Brain microvascular endothelial cell (primary cell): ENCODE measurements around the gene CYP4F12.

ENCODE experiments used
- DNase-seq: peaks from one replicate; pipeline ENCODE4 v3.0.0-alpha.2; 2020
- H3K27ac ChIP-seq: fragments of 250-450 bp; sonication (Bioruptor Pico); 2 replicates; pipeline ENCODE4 v1.5.1; 2020; ENCODE audit warnings: mild to moderate bottlenecking, moderate library complexity
- H3K27me3 ChIP-seq: fragments of 250-450 bp; sonication (Bioruptor Pico); replicated peaks from 2 replicates; pipeline ENCODE4 v1.5.1; 2020; ENCODE audit warnings: mild to moderate bottlenecking
- H3K36me3 ChIP-seq: fragments of 250-450 bp; sonication (Bioruptor Pico); replicated peaks from 2 replicates; pipeline ENCODE4 v1.5.1; 2020; ENCODE audit warnings: mild to moderate bottlenecking
- H3K4me3 ChIP-seq: 2 replicates; pipeline ENCODE4 v1.5.1; 2011; ENCODE audit warnings: low read depth, mild to moderate bottlenecking, control low read depth, low read length, moderate library complexity
- in situ Hi-C: cut with HindIII; loops from 2 replicates; pipeline ENCODE4 v1.10.0; 2017; ENCODE audit warnings: low sequenced_read_pairs, low pct_ligation_motif_present
- TF ChIP-seq, protein P1 (sequence below): IDR thresholded peaks from 2 replicates; pipeline ENCODE4 v1.5.1; 2011; ENCODE audit warnings: low read depth, mild to moderate bottlenecking, moderate library complexity, low read length, control low read depth, inconsistent platforms; ENCODE audit errors: missing control alignments

The CYP4F12 gene

GRCh38 chr19:15656467-15656866 is 16.4 kb upstream of the CYP4F12 start:
- H3K27me3 ChIP-seq = no peaks in the 10 kb centered on the region
- no peaks in the 10 kb centered on the region for H3K36me3 ChIP-seq
- no peak overlapping the region for H3K27ac ChIP-seq
- H3K4me3 ChIP-seq = no peak overlapping the region
- in situ Hi-C loops = no loop called here
- DNase-seq = no peak
- TF ChIP-seq, protein P1, sequence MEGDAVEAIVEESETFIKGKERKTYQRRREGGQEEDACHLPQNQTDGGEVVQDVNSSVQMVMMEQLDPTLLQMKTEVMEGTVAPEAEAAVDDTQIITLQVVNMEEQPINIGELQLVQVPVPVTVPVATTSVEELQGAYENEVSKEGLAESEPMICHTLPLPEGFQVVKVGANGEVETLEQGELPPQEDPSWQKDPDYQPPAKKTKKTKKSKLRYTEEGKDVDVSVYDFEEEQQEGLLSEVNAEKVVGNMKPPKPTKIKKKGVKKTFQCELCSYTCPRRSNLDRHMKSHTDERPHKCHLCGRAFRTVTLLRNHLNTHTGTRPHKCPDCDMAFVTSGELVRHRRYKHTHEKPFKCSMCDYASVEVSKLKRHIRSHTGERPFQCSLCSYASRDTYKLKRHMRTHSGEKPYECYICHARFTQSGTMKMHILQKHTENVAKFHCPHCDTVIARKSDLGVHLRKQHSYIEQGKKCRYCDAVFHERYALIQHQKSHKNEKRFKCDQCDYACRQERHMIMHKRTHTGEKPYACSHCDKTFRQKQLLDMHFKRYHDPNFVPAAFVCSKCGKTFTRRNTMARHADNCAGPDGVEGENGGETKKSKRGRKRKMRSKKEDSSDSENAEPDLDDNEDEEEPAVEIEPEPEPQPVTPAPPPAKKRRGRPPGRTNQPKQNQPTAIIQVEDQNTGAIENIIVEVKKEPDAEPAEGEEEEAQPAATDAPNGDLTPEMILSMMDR = no peak

DNA sequence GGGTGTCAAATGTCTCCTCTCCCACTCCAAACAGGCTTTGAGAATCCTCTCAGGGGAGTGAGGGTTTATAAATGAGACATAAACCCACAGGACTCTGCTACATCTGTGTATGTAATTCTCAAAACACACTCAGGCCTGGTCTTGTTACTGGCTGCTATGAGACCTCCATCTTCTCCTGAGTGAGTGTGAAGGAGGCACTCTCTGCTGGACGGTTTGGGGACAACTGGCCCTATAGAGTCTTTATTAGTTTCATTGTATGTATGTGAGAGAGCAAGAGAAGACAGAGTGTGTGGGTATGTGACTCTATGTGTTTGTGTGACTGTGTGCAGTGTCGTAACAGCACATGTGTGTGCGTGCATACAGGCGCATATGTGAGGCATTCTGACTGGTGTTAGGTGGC is 9.6 kb upstream of the CYP4F12 start:
- Histone ChIP-seq H3K4me3 (no peak overlapping the region), H3K27ac (no peak overlapping the region), H3K36me3 (no peaks in the 10 kb centered on the region), H3K27me3 (no peaks in the 10 kb centered on the region)
- TF ChIP-seq, protein P1 = no peak
- DNase-seq = no peak
- in situ Hi-C loops = no loop called here

DNA sequence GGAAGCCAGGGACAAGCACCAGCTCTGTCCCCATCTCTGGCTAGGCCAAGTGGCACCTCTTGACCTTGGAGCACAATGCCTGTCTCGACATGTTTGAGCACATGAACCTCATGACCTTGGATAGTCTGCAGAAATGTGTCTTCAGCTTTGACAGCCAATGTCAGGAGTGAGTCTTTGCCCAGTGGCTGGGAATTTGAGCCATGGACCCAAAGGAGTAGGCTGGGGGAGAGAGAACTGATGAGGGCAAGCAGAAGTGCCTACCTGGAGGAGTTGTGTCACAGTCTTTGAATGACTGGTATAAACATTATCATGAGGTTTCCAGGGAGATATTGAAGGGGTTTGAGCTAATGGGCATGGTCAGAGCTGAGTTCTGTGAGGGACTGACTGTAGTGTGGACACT is 6.7 kb upstream of the CYP4F12 start:
- Histone ChIP-seq H3K27me3 (no peaks in the 10 kb centered on the region), H3K36me3 (no peaks in the 10 kb centered on the region), H3K4me3 (no peak overlapping the region), H3K27ac (no peak overlapping the region)
- TF ChIP-seq, protein P1 = no peak
- DNase-seq = no peak
- in situ Hi-C loops = no loop called here

- H3K4me3 ChIP-seq = no peak overlapping the region
- H3K36me3 ChIP-seq = no peaks in the 10 kb centered on the region
- TF ChIP-seq, protein P1 = no peak
- no peak for DNase-seq
- H3K27ac ChIP-seq = no peak overlapping the region
- H3K27me3 ChIP-seq = no peaks in the 10 kb centered on the region
- in situ Hi-C loops = no loop called here
Measured at GRCh38 chr19:15666883-15667282, 6.0 kb upstream of the CYP4F12 start.

GRCh38 chr19:15669440-15669839 is 3.4 kb upstream of the CYP4F12 start:
- Histone ChIP-seq H3K4me3 (no peak overlapping the region), H3K36me3 (no peaks in the 10 kb centered on the region), H3K27me3 (no peaks in the 10 kb centered on the region), H3K27ac (no peak overlapping the region)
- no peak for DNase-seq
- TF ChIP-seq, protein P1 = no peak
- in situ Hi-C loops = no loop called here

GRCh38 chr19:15669891-15670290 is 3.0 kb upstream of the CYP4F12 start:
- Histone ChIP-seq H3K4me3 (no peak overlapping the region), H3K36me3 (no peaks in the 10 kb centered on the region), H3K27me3 (no peaks in the 10 kb centered on the region), H3K27ac (no peak overlapping the region)
- no peak for DNase-seq
- TF ChIP-seq, protein P1 = no peak
- in situ Hi-C loops = no loop called here
